ENCODE results near the gene ITPRID2. TPM values are rescaled to one million over a fixed set of nuclear protein-coding genes. Genes with fewer than 3 reads are reported as not detected.

ITPRID2 gene
- total and polyA plus RNA-seq, 2 of the 13 experiments (the other 11 are each of a cell fraction or from before 2014, with no cell fraction given), result 44.8 to 62.3 TPM

GRCh38 chr2:181891966-181892798, 652 bp downstream of the ITPRID2 start (continued):
- TF ChIP-seq ZNF646 (CRISPR knock-in tag; IDR thresholded peaks at IDR 0.05) (0 out of 2 replicates have a peak, but pooled peaks have one; percentile 4), SRSF9 (IDR thresholded peaks at IDR 0.05; ENCODE audit: borderline replicate concordance, insufficient read depth, low read depth, low read length, poor library complexity, severe bottlenecking) (no peak), SATB2 (CRISPR knock-in tag; IDR thresholded peaks at IDR 0.05) (peak; percentile 99), RARA (CRISPR knock-in tag; IDR thresholded peaks at IDR 0.05) (peak; percentile 61), HMGXB4 (CRISPR knock-in tag; IDR thresholded peaks at IDR 0.05; ENCODE audit: borderline replicate concordance in 1 of 2, low read depth in 1 of 2) (peak; percentile 91 to 96), ZNF547 (CRISPR knock-in tag; IDR thresholded peaks at IDR 0.05) (peak; percentile 99), FOSL2 (CRISPR knock-in tag; IDR thresholded peaks at IDR 0.05) (peak; percentile 31; the same call in 1 of the 2 replicates), TSC22D2 (CRISPR knock-in tag; IDR thresholded peaks at IDR 0.05; ENCODE audit: borderline replicate concordance) (peak; percentile 29; the same call in 1 of the 2 replicates), NR3C1 (CRISPR knock-in tag; IDR thresholded peaks at IDR 0.05) (no peak), ARID2 (CRISPR knock-in tag; IDR thresholded peaks at IDR 0.05; ENCODE audit: borderline replicate concordance) (peak; percentile 60; the same call in 1 of the 2 replicates), ZNF274 (CRISPR knock-in tag; IDR thresholded peaks at IDR 0.05) (peak; percentile 96), JUNB (CRISPR knock-in tag; IDR thresholded peaks at IDR 0.05; ENCODE audit: borderline replicate concordance) (peak; percentile 73; the same call in 1 of the 2 replicates), DNMT1 (CRISPR knock-in tag; IDR thresholded peaks at IDR 0.05) (0 out of 2 replicates have a peak, but pooled peaks have one; percentile 72), ZMYM3 (CRISPR knock-in tag; IDR thresholded peaks at IDR 0.05) (peak; percentile 67), ZNF747 (CRISPR knock-in tag; IDR thresholded peaks at IDR 0.05; ENCODE audit: borderline replicate concordance) (0 out of 2 replicates have a peak, but pooled peaks have one; percentile 88), ZBTB42 (CRISPR knock-in tag; IDR thresholded peaks at IDR 0.05) (peak; percentile 90; the same call in 1 of the 2 replicates), MAFG (CRISPR knock-in tag; IDR thresholded peaks at IDR 0.05) (peak; percentile 28; the same call in 1 of the 2 replicates), ZNF878 (CRISPR knock-in tag; IDR thresholded peaks at IDR 0.05) (peak; percentile 84; the same call in 1 of the 2 replicates)
- TF ChIP-seq, protein P1, sequence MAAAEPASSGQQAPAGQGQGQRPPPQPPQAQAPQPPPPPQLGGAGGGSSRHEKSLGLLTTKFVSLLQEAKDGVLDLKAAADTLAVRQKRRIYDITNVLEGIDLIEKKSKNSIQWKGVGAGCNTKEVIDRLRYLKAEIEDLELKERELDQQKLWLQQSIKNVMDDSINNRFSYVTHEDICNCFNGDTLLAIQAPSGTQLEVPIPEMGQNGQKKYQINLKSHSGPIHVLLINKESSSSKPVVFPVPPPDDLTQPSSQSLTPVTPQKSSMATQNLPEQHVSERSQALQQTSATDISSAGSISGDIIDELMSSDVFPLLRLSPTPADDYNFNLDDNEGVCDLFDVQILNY (CRISPR knock-in tag; conservative IDR thresholded peaks at IDR 0.05), result peak; percentile 73; the same call in 1 of the 2 replicates
